Dermis microvascular lymphatic vessel endothelial cell (primary cell): ENCODE measurements around the gene ST6GALNAC3. TPM values are rescaled to one million over a fixed set of nuclear protein-coding genes. Genes with fewer than 3 reads are reported as not detected.

Experiments
- DNase-seq, 2 donors: peaks; one replicate each; pipeline versions ENCODE4 v3.0.0 to v3.0.0-alpha.2; 2010; ENCODE audit warnings: low read depth in 2 of 2
- total RNA-seq: library from RNA; depleted of rRNA; stranded (reverse); fragments of >200 nt; gene quantifications from 2 replicates; pipeline ENCODE4 v1.2.1, GENCODE V29; 2014

ST6GALNAC3 gene
- total RNA-seq, 1 donor from 2014 or later: 49.9 TPM

GRCh38 chr1:76142771-76143540, 68.4 kb downstream of the ST6GALNAC3 start:
- DNase-seq: no peak

- DNase-seq: no peak
Observed at GRCh38 chr1:76144247-76144646, 69.7 kb downstream of the ST6GALNAC3 start.

- no peak for DNase-seq
Observed at GRCh38 chr1:76145332-76145731, 70.8 kb downstream of the ST6GALNAC3 start.

GRCh38 chr1:76146184-76146583, 71.6 kb downstream of the ST6GALNAC3 start:
- DNase-seq: no peak

- DNase-seq: no peak
Observed at GRCh38 chr1:76147917-76148316, 73.4 kb downstream of the ST6GALNAC3 start.

GRCh38 chr1:76148460-76148859, 73.9 kb downstream of the ST6GALNAC3 start:
- peak in 1 of 2 donors; percentile 24 for DNase-seq

GRCh38 chr1:76153841-76154205, 79.3 kb downstream of the ST6GALNAC3 start:
- no peak for DNase-seq

- DNase-seq: peak; percentile 45 to 79
Observed at GRCh38 chr1:76154206-76154956, 79.8 kb downstream of the ST6GALNAC3 start.

- no peak for DNase-seq
Observed at GRCh38 chr1:76156987-76157386, 82.4 kb downstream of the ST6GALNAC3 start.

- DNase-seq: no peak
Observed at GRCh38 chr1:76158126-76158525, 83.6 kb downstream of the ST6GALNAC3 start.

GRCh38 chr1:76160225-76160624, 85.7 kb downstream of the ST6GALNAC3 start:
- no peak for DNase-seq

GRCh38 chr1:76161451-76161850, 86.9 kb downstream of the ST6GALNAC3 start:
- DNase-seq: no peak

GRCh38 chr1:76162254-76162653, 87.7 kb downstream of the ST6GALNAC3 start:
- no peak for DNase-seq

GRCh38 chr1:76164165-76164564, 89.6 kb downstream of the ST6GALNAC3 start:
- DNase-seq: no peak

GRCh38 chr1:76170084-76170483, 95.5 kb downstream of the ST6GALNAC3 start:
- no peak for DNase-seq

- peak in 1 of 2 donors; percentile 13 for DNase-seq
Observed at GRCh38 chr1:76170513-76170912, 96.0 kb downstream of the ST6GALNAC3 start.

- no peak for DNase-seq
Observed at GRCh38 chr1:76176000-76176399, 101.5 kb downstream of the ST6GALNAC3 start.

GRCh38 chr1:76177615-76178014, 103.1 kb downstream of the ST6GALNAC3 start:
- no peak for DNase-seq

GRCh38 chr1:76179219-76179698, 104.7 kb downstream of the ST6GALNAC3 start:
- no peak for DNase-seq

GRCh38 chr1:76185207-76185606, 110.7 kb downstream of the ST6GALNAC3 start:
- DNase-seq: no peak

- DNase-seq: no peak
Observed at GRCh38 chr1:76186554-76187170, 112.1 kb downstream of the ST6GALNAC3 start.

GRCh38 chr1:76187436-76187835, 112.9 kb downstream of the ST6GALNAC3 start:
- DNase-seq: no peak
